Effector memory CD4-positive, alpha-beta T cell (primary cell): Measurements from ENCODE around the gene COL16A1.

Experiments
- DNase-seq, 3 donors: peaks; one replicate each; pipeline ENCODE4 v3.0.0-alpha.2; 2020
- H3K27ac ChIP-seq: 2 replicates; pipeline ENCODE4 v1.7.0; 2013; ENCODE audit warnings: mild to moderate bottlenecking, low read length, moderate library complexity; ENCODE audit not compliant: insufficient read depth, poor library complexity, severe bottlenecking
- H3K27me3 ChIP-seq: replicated peaks from 2 replicates; pipeline ENCODE4 v1.7.0; 2013; ENCODE audit warnings: mild to moderate bottlenecking, low read length; ENCODE audit not compliant: insufficient read depth, control insufficient read depth, poor library complexity, severe bottlenecking
- H3K36me3 ChIP-seq: 2 replicates; pipeline ENCODE4 v1.7.0; 2013; ENCODE audit warnings: mild to moderate bottlenecking, low read length, moderate library complexity; ENCODE audit not compliant: control insufficient read depth, insufficient read depth
- H3K4me1 ChIP-seq: 2 replicates; pipeline ENCODE4 v1.7.0; 2013; ENCODE audit warnings: low read length, mild to moderate bottlenecking; ENCODE audit not compliant: control insufficient read depth, insufficient read depth, poor library complexity, severe bottlenecking
- H3K4me3 ChIP-seq: 2 replicates; pipeline ENCODE4 v1.7.0; 2013; ENCODE audit warnings: low read length, low read depth, mild to moderate bottlenecking; ENCODE audit not compliant: insufficient read depth, poor library complexity, severe bottlenecking
- H3K9me3 ChIP-seq: 2 replicates; pipeline ENCODE4 v1.7.0; 2013; ENCODE audit warnings: mild to moderate bottlenecking, low read length, moderate library complexity; ENCODE audit not compliant: control insufficient read depth

Gene COL16A1

GRCh38 chr1:31657972-31658510 is 45.8 kb downstream of the COL16A1 start:
- H3K4me1 ChIP-seq: no peaks in the 10 kb centered on the region
- no peaks in the 10 kb centered on the region for H3K36me3 ChIP-seq

GRCh38 chr1:31657020-31657804 is 46.6 kb downstream of the COL16A1 start:
- no peaks in the 10 kb centered on the region for H3K36me3 ChIP-seq
- no peaks in the 10 kb centered on the region for H3K27me3 ChIP-seq
- H3K27ac ChIP-seq: no peak overlapping the region
- no peaks in the 10 kb centered on the region for H3K4me1 ChIP-seq
- DNase-seq: no peak
- no peaks in the 10 kb centered on the region for H3K9me3 ChIP-seq
- H3K4me3 ChIP-seq: no peak overlapping the region

More at GRCh38 chr1:31657972-31658510, 45.8 kb downstream of the COL16A1 start:
- DNase-seq: no peak
- no peak overlapping the region for H3K4me3 ChIP-seq
- no peaks in the 10 kb centered on the region for H3K9me3 ChIP-seq
- no peaks in the 10 kb centered on the region for H3K27me3 ChIP-seq
- no peak overlapping the region for H3K27ac ChIP-seq

- Histone ChIP-seq H3K9me3 (no peaks in the 10 kb centered on the region), H3K4me3 (no peak overlapping the region), H3K27ac (no peak overlapping the region), H3K4me1 (no peaks in the 10 kb centered on the region), H3K27me3 (no peaks in the 10 kb centered on the region), H3K36me3 (no peaks in the 10 kb centered on the region)
- DNase-seq: no peak
These were observed 48.1 kb downstream of the COL16A1 start for GRCh38 chr1:31655756-31656155.

- DNase-seq: no peak
- H3K36me3 ChIP-seq: no peaks in the 10 kb centered on the region
- H3K9me3 ChIP-seq: no peaks in the 10 kb centered on the region
These were observed 48.7 kb downstream of the COL16A1 start for GRCh38 chr1:31655104-31655503.

GRCh38 chr1:31654474-31654776 is 49.4 kb downstream of the COL16A1 start:
- no peak overlapping the region for H3K27ac ChIP-seq
- H3K9me3 ChIP-seq: no peaks in the 10 kb centered on the region
- H3K27me3 ChIP-seq: no peaks in the 10 kb centered on the region
- DNase-seq: no peak
- no peaks in the 10 kb centered on the region for H3K36me3 ChIP-seq
- H3K4me3 ChIP-seq: no peak overlapping the region
- no peaks in the 10 kb centered on the region for H3K4me1 ChIP-seq

More at GRCh38 chr1:31655104-31655503, 48.7 kb downstream of the COL16A1 start:
- Histone ChIP-seq H3K4me1 (no peaks in the 10 kb centered on the region), H3K27ac (no peak overlapping the region), H3K27me3 (no peaks in the 10 kb centered on the region), H3K4me3 (no peak overlapping the region)

- no peaks in the 10 kb centered on the region for H3K36me3 ChIP-seq
- DNase-seq: no peak
- no peaks in the 10 kb centered on the region for H3K9me3 ChIP-seq
- H3K27me3 ChIP-seq: no peaks in the 10 kb centered on the region
- H3K27ac ChIP-seq: no peak overlapping the region
- no peaks in the 10 kb centered on the region for H3K4me1 ChIP-seq
- H3K4me3 ChIP-seq: no peak overlapping the region
These were observed 49.9 kb downstream of the COL16A1 start for GRCh38 chr1:31653717-31654473.

- H3K4me1 ChIP-seq: no peaks in the 10 kb centered on the region
- H3K9me3 ChIP-seq: no peaks in the 10 kb centered on the region
- DNase-seq: no peak
- H3K27ac ChIP-seq: no peak overlapping the region
- no peak overlapping the region for H3K4me3 ChIP-seq
- no peaks in the 10 kb centered on the region for H3K36me3 ChIP-seq
- no peaks in the 10 kb centered on the region for H3K27me3 ChIP-seq
These were observed 50.8 kb downstream of the COL16A1 start for GRCh38 chr1:31652891-31653499.

GRCh38 chr1:31651766-31652165 is 52.1 kb downstream of the COL16A1 start:
- no peak for DNase-seq
- Histone ChIP-seq H3K4me1 (no peaks in the 10 kb centered on the region), H3K9me3 (no peaks in the 10 kb centered on the region), H3K36me3 (no peaks in the 10 kb centered on the region), H3K27me3 (no peaks in the 10 kb centered on the region), H3K27ac (no peak overlapping the region), H3K4me3 (no peak overlapping the region)

- Histone ChIP-seq H3K4me3 (no peak overlapping the region), H3K36me3 (no peaks in the 10 kb centered on the region), H3K4me1 (no peaks in the 10 kb centered on the region), H3K27me3 (no peaks in the 10 kb centered on the region), H3K9me3 (no peaks in the 10 kb centered on the region), H3K27ac (no peak overlapping the region)
- no peak for DNase-seq
These were observed 52.8 kb downstream of the COL16A1 start for GRCh38 chr1:31651089-31651420.
